Vagina (tissue), 2 donors: ENCODE results near the gene ARHGAP26.

Experiments used
- CTCF ChIP-seq, 3 experiments: fragments of 450-650 bp in 2 of 3; fragments of 200-600 bp in 1 of 3; sonication (generic) in 1 of 3; IDR thresholded peaks; one replicate each; pipeline ENCODE4 v1.5.1; 2017 to 2019; ENCODE audit warnings: antibody characterized with exemption in 3 of 3, mild to moderate bottlenecking in 2 of 3, moderate library complexity in 2 of 3
- POLR2A ChIP-seq, 2 donors: fragments of 450-650 bp; IDR thresholded peaks; one replicate each; pipeline ENCODE4 v1.6.1; 2017; ENCODE audit warnings: antibody characterized with exemption in 2 of 2, mild to moderate bottlenecking in 2 of 2, moderate library complexity in 2 of 2

- no peak for TF ChIP-seq CTCF (IDR thresholded peaks at IDR 0.05)
- TF ChIP-seq POLR2A (IDR thresholded peaks at IDR 0.05) = no peak
These were observed 111.1 kb downstream of the ARHGAP26 start for GRCh38 chr5:142881076-142881783.
